ENCODE measurements around the gene ZBTB47. TPM values are rescaled to one million over a fixed set of nuclear protein-coding genes. Genes with fewer than 3 reads are reported as not detected.

The ZBTB47 gene
- total RNA-seq, 1 experiment from 2014 or later, result 6.1 TPM

DNA sequence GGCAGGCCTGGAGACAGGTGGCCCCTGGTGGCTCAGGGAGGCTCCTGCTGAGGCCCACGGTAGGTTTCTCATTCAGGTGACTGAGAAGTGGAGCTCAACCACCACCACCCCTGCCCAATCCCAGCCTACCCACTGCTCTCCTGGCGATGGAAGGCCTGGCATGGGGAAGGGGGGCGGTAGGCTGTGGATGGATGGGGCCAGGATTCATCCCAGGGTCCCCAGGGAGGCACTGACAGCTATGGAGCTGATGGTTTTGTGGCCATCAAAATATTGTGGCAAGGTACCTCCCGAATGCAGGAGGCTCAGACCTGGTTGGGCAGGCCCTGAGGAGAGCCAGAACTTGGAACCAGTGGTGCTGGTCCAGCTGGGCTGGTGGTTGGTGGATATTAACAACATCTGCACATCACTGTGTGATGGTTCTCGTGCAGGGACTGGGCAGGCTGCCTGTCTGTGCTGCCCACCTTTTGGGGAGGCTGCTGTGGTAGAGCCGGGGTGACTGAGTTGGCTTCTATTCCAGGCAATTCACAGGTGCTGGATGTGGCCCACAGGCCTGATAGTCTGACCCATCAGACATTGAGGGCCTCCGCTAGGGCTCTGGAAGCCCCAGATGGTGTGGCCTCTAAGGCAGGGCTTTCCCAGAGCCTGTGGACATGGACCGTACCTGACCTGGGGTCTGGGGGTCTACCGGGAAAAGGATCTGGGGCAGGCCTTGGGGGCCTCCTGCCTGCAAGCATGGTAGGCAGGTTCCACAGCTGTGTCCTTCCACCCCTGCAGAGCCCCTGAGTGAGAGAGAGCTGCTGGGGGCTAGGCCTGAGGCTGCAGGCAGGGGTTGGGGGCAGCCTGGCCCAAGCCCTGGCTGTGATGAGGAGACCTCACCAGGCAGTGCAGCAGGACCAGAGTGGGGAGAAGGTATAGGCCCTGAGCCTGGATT is 3.4 kb downstream of the ZBTB47 start:
- no peak for DNase-seq (ENCODE audit: low read depth in 1 of 2, low spot score in 2 of 2)
- H3K27me3 ChIP-seq (replicated peaks), result no peaks in the 10 kb centered on the region
- H3K27ac ChIP-seq, result no peak overlapping the region
- H3K4me3 ChIP-seq, result no peak overlapping the region
- H3K9me3 ChIP-seq (replicated peaks), result no peaks in the 10 kb centered on the region
- H3K4me1 ChIP-seq (replicated peaks), result peaks cover 38% of the 10 kb centered on the region
- peaks cover 11% of the 10 kb centered on the region; the same call in 1 of the 2 replicates for H3K36me3 ChIP-seq

DNA sequence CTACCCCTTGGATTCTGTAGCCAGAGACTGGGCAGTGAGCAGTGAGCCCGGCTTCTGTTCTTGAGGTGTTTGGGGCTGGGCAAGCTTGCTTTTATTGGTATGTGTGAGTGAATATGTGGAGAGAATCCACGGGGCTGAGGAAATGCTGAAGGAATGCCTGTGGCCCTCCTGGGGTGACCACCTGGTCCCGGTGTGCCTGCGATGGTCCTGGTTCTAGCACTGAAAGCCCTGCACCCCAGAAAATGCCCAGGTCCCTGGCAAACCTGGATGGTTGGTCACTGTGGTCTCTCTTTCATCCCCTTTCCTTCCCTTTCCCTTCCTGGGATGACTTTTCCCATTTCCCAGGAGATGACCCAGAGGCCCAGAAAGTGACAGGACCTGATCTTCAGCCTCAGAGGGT is 4.2 kb downstream of the ZBTB47 start:
- no peaks in the 10 kb centered on the region for H3K27me3 ChIP-seq (replicated peaks)
- H3K27ac ChIP-seq, result no peak overlapping the region
- H3K9me3 ChIP-seq (replicated peaks), result no peaks in the 10 kb centered on the region
- no peak overlapping the region for H3K4me3 ChIP-seq
- DNase-seq (ENCODE audit: low read depth in 1 of 2, low spot score in 2 of 2), result no peak
- H3K4me1 ChIP-seq (replicated peaks), result peaks cover 30% of the 10 kb centered on the region
- H3K36me3 ChIP-seq, result peaks cover 11% of the 10 kb centered on the region; the same call in 1 of the 2 replicates

DNA sequence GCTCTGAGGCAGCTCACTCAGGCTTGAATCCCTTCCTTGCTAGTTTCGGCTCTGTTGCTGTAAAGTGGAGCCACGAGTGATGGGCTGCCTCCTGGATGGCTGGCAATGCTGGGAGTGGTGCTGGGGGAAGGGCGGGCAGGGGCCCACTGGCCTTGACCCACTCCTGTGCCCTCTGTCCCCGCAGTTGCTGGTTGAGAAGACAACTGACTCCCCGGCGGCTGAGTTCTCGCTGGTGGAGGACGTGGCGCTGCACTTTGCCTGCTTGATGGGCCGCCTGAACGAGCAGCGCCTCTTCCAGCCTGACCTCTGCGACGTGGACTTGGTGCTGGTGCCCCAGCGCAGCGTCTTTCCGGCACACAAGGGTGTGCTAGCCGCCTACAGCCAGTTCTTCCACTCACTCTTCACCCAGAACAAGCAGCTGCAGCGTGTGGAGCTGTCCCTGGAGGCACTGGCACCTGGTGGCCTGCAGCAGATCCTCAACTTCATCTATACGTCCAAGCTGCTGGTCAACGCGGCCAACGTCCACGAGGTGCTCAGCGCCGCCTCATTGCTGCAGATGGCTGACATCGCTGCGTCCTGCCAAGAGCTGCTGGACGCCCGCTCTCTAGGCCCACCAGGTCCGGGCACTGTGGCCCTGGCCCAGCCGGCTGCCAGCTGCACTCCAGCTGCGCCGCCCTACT is 4.7 kb downstream of the ZBTB47 start:
- H3K36me3 ChIP-seq, result peaks cover 11% of the 10 kb centered on the region; the same call in 1 of the 2 replicates
- H3K4me1 ChIP-seq (replicated peaks), result peaks cover 25% of the 10 kb centered on the region
- H3K4me3 ChIP-seq, result no peak overlapping the region
- H3K27me3 ChIP-seq (replicated peaks), result no peaks in the 10 kb centered on the region
- no peaks in the 10 kb centered on the region for H3K9me3 ChIP-seq (replicated peaks)
- DNase-seq (ENCODE audit: low read depth in 1 of 2, low spot score in 2 of 2), result no peak
- H3K27ac ChIP-seq, result no peak overlapping the region

DNA sequence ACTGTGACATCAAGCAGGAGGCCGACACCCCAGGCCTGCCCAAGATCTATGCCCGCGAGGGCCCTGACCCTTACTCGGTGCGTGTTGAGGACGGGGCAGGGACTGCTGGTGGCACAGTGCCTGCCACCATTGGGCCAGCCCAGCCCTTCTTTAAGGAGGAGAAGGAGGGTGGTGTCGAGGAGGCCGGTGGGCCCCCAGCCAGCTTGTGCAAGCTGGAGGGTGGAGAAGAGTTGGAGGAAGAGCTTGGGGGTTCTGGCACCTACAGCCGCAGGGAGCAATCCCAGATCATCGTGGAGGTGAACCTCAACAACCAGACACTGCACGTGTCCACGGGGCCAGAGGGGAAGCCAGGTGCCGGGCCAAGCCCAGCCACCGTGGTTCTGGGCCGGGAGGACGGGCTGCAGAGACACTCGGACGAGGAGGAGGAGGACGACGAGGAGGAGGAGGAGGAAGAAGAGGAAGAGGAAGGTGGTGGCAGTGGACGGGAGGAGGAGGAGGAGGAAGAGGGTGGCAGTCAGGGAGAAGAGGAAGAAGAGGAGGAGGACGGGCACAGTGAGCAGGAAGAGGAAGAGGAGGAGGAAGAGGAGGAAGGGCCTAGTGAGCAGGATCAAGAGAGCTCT is 5.4 kb downstream of the ZBTB47 start:
- peaks cover 18% of the 10 kb centered on the region for H3K4me1 ChIP-seq (replicated peaks)
- H3K9me3 ChIP-seq (replicated peaks), result no peaks in the 10 kb centered on the region
- DNase-seq (ENCODE audit: low read depth in 1 of 2, low spot score in 2 of 2), result no peak
- no peaks in the 10 kb centered on the region for H3K27me3 ChIP-seq (replicated peaks)
- H3K27ac ChIP-seq, result no peak overlapping the region
- H3K36me3 ChIP-seq, result peaks cover 11% of the 10 kb centered on the region; the same call in 1 of the 2 replicates
- no peak overlapping the region for H3K4me3 ChIP-seq

DNA sequence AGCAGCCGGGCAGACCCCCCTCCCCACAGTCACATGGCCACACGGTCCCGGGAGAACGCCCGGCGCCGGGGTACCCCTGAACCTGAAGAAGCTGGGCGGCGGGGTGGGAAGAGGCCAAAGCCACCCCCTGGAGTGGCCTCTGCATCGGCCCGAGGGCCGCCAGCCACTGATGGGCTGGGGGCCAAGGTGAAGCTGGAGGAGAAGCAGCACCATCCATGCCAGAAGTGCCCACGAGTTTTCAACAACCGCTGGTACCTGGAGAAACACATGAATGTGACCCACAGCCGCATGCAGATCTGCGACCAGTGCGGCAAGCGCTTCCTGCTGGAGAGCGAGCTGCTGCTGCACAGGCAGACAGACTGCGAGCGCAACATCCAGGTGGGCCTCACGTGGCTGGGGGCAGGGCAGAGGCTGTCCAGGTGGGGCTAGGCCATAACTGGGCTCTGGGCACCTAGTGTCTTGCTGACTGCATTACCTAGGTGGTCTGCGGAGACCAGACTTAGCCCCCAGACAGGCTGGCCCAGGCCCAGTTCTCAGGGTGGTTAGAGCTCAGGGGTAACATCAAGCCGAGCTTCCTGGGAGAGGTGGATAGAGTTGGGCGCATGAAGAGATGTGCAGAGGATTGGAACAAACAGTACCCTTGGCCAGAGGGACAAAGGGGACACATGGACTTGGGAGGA is 6.1 kb downstream of the ZBTB47 start:
- peaks cover 16% of the 10 kb centered on the region for H3K4me1 ChIP-seq (replicated peaks)
- H3K27me3 ChIP-seq (replicated peaks), result no peaks in the 10 kb centered on the region
- H3K4me3 ChIP-seq, result no peak overlapping the region
- peaks cover 10% of the 10 kb centered on the region; the same call in 1 of the 2 replicates for H3K36me3 ChIP-seq
- no peak for DNase-seq (ENCODE audit: low read depth in 1 of 2, low spot score in 2 of 2)
- H3K9me3 ChIP-seq (replicated peaks), result no peaks in the 10 kb centered on the region
- no peak overlapping the region for H3K27ac ChIP-seq

DNA sequence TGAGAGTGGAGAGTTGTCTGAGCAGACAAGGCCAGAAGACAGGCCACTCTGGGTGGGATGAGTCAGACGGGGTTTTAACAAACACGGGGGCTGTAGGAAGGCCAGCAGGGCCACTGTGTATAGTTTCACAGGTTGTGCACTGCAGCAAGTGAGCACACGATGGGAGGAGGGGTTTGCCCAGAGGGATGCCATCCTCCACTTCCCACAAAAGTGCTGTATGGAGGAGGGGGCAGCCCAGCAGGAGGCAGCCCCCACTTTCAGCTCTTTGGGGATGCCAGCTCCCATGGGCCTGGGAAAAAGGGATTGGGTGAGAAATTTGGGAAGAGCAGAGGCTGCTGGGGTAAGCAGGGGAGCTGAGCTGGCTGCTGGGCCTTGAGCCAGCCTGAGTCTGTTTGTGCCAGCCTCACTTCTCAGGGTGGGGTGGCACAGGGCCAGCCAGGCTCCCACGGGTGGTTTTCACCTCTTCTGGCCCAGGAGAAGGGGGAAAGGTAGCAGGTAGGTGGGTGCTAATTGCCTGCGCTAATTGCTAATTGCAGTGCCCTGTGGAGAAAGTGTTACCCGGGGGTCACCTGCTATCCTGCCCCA is 6.7 kb downstream of the ZBTB47 start:
- Histone ChIP-seq H3K27ac (no peak overlapping the region), H3K36me3 (peaks cover 8% of the 10 kb centered on the region; the same call in 1 of the 2 replicates), H3K9me3 (replicated peaks) (no peaks in the 10 kb centered on the region), H3K4me1 (replicated peaks) (peaks cover 9% of the 10 kb centered on the region), H3K27me3 (replicated peaks) (no peaks in the 10 kb centered on the region), H3K4me3 (no peak overlapping the region)
- DNase-seq (ENCODE audit: low read depth in 1 of 2, low spot score in 2 of 2), result no peak

DNA sequence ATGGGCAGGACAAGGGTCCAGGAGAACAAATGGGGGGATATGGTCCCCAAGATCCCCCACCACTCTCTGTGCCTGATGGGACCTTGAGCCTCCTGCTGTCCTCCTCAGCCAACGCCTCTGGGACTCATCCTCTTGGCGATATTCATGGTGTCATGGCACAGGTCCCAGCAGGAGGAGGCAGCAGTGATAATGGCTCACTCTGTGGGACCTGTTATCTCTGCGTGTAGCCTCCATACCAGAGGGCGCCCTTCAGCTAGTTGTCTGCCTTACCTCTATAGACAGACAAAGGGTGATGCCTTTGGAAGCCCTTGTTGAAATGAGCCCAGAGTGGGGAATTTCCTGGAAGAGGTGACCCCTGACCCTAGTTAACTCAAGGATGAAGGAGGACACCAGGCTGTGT is 7.4 kb downstream of the ZBTB47 start:
- H3K9me3 ChIP-seq (replicated peaks), result no peaks in the 10 kb centered on the region
- H3K27me3 ChIP-seq (replicated peaks), result no peaks in the 10 kb centered on the region
- no peak overlapping the region for H3K27ac ChIP-seq
- no peak overlapping the region for H3K4me3 ChIP-seq
- peaks cover 3% of the 10 kb centered on the region; the same call in 1 of the 2 replicates for H3K4me1 ChIP-seq (replicated peaks)
- DNase-seq (ENCODE audit: low read depth in 1 of 2, low spot score in 2 of 2), result no peak
- peaks cover 8% of the 10 kb centered on the region; the same call in 1 of the 2 replicates for H3K36me3 ChIP-seq

DNA sequence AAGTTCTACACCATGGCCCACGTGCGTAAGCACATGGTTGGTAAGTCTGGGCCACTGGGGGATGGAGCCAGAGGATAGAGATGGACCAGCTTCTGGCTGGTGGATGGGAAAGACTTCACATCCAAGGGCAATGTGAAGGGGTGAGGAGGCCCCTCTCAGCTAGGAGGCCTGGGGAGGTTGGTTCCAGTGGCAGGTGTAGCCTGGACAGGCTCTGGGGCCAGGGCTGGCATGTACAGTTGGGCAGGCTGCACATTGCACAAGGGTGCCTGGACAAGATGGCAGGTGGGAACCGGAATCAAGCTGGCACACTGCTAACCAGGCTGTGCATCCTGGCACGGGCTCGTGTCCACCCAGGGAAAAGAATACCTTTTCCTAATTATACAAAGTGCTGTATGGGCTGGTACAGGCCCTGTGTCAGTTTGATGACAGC is 8.1 kb downstream of the ZBTB47 start:
- H3K36me3 ChIP-seq, result peaks cover 8% of the 10 kb centered on the region; the same call in 1 of the 2 replicates
- no peaks in the 10 kb centered on the region for H3K27me3 ChIP-seq (replicated peaks)
- no peak overlapping the region for H3K4me3 ChIP-seq
- H3K27ac ChIP-seq, result no peak overlapping the region
- no peaks in the 10 kb centered on the region for H3K9me3 ChIP-seq (replicated peaks)
- DNase-seq (ENCODE audit: low read depth in 1 of 2, low spot score in 2 of 2), result no peak
- no peaks in the 10 kb centered on the region for H3K4me1 ChIP-seq (replicated peaks)

DNA sequence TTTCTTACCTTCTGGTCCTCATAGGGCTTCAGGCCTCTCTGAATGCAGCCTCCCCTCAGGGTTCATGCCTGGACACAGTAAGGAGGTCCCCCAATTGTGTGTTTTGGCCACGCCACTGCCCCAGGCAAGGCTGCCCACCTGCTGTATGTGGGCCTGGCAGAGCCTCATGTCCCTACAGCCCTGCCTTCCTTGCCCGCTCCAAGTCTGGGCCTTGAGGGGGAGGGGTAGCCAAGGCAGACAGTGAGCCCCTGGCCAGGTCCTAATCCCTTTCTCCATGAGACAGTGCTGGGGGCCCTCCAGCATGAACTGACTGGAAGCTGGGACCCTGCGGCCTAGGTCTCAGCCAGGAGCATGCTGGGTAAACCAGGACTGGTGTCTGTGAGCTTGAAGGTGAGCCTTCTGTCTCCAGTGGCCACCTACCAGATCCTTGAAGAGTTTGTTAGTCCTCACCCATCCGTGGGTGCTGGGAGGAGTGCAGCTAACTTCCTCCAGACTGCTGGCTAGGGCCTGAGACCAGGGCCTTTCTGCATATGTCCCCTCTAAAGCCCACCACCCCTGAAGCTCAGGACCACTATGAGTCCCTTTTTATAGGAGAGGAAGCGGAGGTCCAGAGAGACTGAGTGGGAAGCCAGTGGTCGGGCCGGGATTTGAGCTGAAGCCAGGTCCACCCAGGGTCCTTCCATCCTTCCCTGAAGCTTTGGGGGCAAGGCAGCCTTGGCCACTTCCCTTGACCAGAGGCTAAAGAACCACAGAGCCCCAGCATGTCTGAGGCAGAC is 8.7 kb downstream of the ZBTB47 start:
- DNase-seq (ENCODE audit: low read depth in 1 of 2, low spot score in 2 of 2), result no peak
- no peak overlapping the region for H3K27ac ChIP-seq
- H3K4me3 ChIP-seq, result no peak overlapping the region
- peaks cover 8% of the 10 kb centered on the region; the same call in 1 of the 2 replicates for H3K36me3 ChIP-seq
- H3K27me3 ChIP-seq (replicated peaks), result no peaks in the 10 kb centered on the region
- H3K4me1 ChIP-seq (replicated peaks), result no peaks in the 10 kb centered on the region
- no peaks in the 10 kb centered on the region for H3K9me3 ChIP-seq (replicated peaks)

DNA sequence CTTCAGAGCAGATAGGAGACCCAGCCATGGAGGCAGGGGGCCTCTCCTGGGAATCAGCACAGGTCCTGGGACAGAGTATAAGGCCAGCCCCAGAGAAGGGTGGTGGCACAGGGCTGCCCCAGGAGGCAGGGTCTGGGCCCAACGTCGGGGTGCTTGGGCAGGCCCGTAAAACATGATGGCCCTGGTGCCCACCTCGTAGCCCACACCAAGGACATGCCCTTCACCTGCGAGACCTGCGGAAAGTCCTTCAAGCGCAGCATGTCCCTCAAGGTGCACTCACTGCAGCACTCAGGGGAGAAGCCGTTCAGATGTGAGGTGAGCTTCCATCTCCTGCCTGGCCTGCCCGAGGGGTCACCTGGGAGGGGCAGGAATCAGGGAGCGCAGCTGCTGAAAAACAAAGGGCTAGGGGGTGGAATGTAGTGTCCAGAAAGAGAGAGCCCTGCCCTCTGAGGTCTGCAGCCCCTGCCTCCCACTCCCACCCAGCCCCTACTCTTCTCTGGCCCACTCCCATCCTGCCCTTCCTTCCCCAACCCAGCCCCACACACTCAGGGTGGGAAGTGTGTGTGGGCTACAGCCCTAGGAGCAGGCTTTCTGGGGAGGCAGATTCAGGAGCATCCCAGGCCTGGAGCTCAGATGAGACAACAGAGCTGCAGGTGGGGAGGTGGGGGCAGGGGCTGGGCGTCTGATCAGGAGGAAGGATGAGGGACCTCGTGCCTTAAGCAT is 9.5 kb downstream of the ZBTB47 start:
- Histone ChIP-seq H3K36me3 (peaks cover 8% of the 10 kb centered on the region; the same call in 1 of the 2 replicates), H3K4me3 (no peak overlapping the region), H3K4me1 (replicated peaks) (no peaks in the 10 kb centered on the region), H3K27ac (no peak overlapping the region), H3K27me3 (replicated peaks) (no peaks in the 10 kb centered on the region), H3K9me3 (replicated peaks) (no peaks in the 10 kb centered on the region)
- DNase-seq (ENCODE audit: low read depth in 1 of 2, low spot score in 2 of 2), result no peak

DNA sequence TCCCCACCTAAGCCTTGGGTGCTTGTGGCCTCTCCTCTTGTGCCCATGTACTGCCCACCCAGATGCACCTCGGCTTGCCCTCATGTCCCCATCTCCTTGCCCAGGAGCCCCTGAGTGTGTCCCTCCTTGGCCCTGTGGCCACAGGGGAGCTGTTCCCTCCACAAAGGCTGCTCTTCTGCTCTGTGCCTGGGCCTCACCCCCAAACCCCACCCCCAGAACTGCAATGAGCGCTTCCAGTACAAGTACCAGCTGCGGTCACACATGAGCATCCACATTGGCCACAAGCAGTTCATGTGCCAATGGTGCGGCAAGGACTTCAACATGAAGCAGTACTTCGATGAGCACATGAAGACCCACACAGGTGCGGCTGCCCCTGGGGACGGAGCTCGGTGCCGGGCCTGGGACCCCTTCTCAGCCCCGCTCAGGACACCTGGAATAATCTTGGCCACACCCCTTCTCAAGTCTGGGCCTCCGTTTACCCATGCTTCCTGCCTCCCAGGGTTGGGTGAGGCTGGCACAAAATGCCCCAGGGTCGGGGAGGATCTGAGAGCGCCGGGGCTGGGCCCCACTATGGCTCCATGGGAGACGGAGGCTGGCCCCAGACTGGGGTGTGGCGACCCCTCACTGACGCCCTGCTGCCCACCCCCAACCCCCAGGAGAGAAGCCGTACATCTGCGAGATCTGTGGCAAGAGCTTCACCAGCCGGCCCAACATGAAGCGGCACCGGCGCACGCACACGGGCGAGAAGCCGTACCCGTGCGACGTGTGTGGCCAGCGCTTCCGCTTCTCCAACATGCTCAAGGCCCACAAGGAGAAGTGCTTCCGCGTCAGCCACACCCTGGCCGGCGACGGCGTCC is 10.3 kb downstream of the ZBTB47 start:
- Histone ChIP-seq H3K27me3 (replicated peaks) (no peaks in the 10 kb centered on the region), H3K27ac (no peak overlapping the region), H3K4me1 (replicated peaks) (no peaks in the 10 kb centered on the region), H3K9me3 (replicated peaks) (no peaks in the 10 kb centered on the region), H3K4me3 (no peak overlapping the region), H3K36me3 (peaks cover 2% of the 10 kb centered on the region; the same call in 1 of the 2 replicates)
- no peak for DNase-seq (ENCODE audit: low read depth in 1 of 2, low spot score in 2 of 2)
